WERI-Rb-1 (cell line): ENCODE results near the gene DSCAM.
"Not testable (repeated sequence)": the region's sequence is repeated elsewhere in the genome, so short reads cannot be mapped to it uniquely, and the experiment has no call there.

Source experiments
- DNase-seq: peaks from one replicate; pipeline ENCODE4 v3.0.0-alpha.2; 2020
- H3K27ac ChIP-seq: fragments of 250-450 bp; sonication (Bioruptor Pico); 2 replicates; pipeline ENCODE4 v1.5.1; 2020; ENCODE audit warnings: mild to moderate bottlenecking, moderate library complexity
- H3K27me3 ChIP-seq: fragments of 250-450 bp; sonication (Bioruptor Pico); 2 replicates; pipeline ENCODE4 v1.5.1; 2021; ENCODE audit warnings: mild to moderate bottlenecking, low read depth, moderate library complexity; ENCODE audit not compliant: insufficient read depth, severe bottlenecking
- H3K36me3 ChIP-seq: fragments of 250-450 bp; sonication (Bioruptor Pico); 2 replicates; pipeline ENCODE4 v1.5.1; 2020; ENCODE audit warnings: mild to moderate bottlenecking, moderate library complexity
- H3K4me3 ChIP-seq: 2 replicates; pipeline ENCODE4 v1.5.1; 2011; ENCODE audit warnings: low read depth, mild to moderate bottlenecking, control low read depth, low read length
- H3K9me3 ChIP-seq: fragments of 250-450 bp; sonication (Bioruptor Pico); 2 replicates; pipeline ENCODE4 v1.5.1; 2021; ENCODE audit warnings: mild to moderate bottlenecking, moderate library complexity; ENCODE audit not compliant: severe bottlenecking
- TF ChIP-seq, protein P1 (sequence below): IDR thresholded peaks from 2 replicates; pipeline ENCODE4 v1.5.1; 2011; ENCODE audit warnings: low read depth, mild to moderate bottlenecking, control low read depth, inconsistent platforms, low read length

DSCAM gene

GRCh38 chr21:40276001-40276400 is 571.0 kb downstream of the DSCAM start:
- Histone ChIP-seq H3K27me3 (no peaks in the 10 kb centered on the region), H3K27ac (no peak overlapping the region), H3K36me3 (no peaks in the 10 kb centered on the region), H3K9me3 (peaks cover 4% of the 10 kb centered on the region), H3K4me3 (no peak overlapping the region)
- TF ChIP-seq, protein P1, sequence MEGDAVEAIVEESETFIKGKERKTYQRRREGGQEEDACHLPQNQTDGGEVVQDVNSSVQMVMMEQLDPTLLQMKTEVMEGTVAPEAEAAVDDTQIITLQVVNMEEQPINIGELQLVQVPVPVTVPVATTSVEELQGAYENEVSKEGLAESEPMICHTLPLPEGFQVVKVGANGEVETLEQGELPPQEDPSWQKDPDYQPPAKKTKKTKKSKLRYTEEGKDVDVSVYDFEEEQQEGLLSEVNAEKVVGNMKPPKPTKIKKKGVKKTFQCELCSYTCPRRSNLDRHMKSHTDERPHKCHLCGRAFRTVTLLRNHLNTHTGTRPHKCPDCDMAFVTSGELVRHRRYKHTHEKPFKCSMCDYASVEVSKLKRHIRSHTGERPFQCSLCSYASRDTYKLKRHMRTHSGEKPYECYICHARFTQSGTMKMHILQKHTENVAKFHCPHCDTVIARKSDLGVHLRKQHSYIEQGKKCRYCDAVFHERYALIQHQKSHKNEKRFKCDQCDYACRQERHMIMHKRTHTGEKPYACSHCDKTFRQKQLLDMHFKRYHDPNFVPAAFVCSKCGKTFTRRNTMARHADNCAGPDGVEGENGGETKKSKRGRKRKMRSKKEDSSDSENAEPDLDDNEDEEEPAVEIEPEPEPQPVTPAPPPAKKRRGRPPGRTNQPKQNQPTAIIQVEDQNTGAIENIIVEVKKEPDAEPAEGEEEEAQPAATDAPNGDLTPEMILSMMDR, result no peak
- no peak for DNase-seq

DNA sequence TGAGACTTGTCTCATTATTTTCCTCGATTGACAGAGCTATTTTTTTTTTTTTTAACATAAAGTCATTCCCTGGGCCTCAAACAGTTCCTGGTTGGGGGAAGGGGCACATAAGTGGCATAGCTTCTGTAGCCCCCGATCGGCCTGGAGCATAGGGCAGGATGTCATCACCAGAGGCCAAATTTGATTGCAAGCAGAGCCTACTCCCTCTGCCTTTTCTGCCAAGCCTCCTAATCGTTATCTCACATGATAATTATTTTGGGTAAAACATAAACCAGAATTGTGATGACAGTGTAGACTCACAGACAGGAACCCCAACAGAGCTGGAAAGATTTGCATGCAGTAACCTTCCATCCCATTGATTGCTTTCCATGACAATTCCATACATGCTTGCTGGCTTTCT is 574.9 kb downstream of the DSCAM start:
- peaks cover 4% of the 10 kb centered on the region for H3K9me3 ChIP-seq
- H3K36me3 ChIP-seq, result no peaks in the 10 kb centered on the region
- no peak for DNase-seq
- TF ChIP-seq, protein P1, result no peak
- no peak overlapping the region for H3K4me3 ChIP-seq
- no peak overlapping the region for H3K27ac ChIP-seq
- H3K27me3 ChIP-seq, result no peaks in the 10 kb centered on the region

GRCh38 chr21:40271164-40271563 is 575.8 kb downstream of the DSCAM start:
- no peak overlapping the region for H3K4me3 ChIP-seq
- DNase-seq, result no peak
- H3K9me3 ChIP-seq, result peaks cover 4% of the 10 kb centered on the region
- no peaks in the 10 kb centered on the region for H3K36me3 ChIP-seq
- H3K27ac ChIP-seq, result no peak overlapping the region
- TF ChIP-seq, protein P1, result no peak
- H3K27me3 ChIP-seq, result no peaks in the 10 kb centered on the region

DNA sequence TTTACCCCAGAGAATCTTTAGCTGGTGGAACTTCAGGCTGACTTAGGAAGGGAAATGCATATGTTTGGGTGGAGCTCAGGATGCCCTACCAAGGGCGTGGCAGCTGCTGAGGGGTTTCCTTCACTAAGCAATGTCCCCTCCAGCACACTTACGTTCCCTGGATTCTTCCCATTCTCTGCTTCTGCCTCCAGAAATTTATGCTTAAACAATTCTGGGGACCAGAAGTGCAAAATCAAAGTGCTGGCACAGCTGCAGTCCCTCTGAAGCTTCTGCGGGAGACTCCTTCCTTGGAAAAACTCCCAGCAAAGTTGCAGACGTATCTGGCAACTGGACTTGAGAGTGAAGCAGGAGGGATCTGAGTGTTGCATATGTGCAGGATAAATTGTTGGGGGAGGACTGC is 576.9 kb downstream of the DSCAM start:
- no peak for DNase-seq
- no peak overlapping the region for H3K4me3 ChIP-seq
- H3K27ac ChIP-seq, result no peak overlapping the region
- peaks cover 4% of the 10 kb centered on the region for H3K9me3 ChIP-seq
- H3K27me3 ChIP-seq, result no peaks in the 10 kb centered on the region
- TF ChIP-seq, protein P1, result no peak
- no peaks in the 10 kb centered on the region for H3K36me3 ChIP-seq

- TF ChIP-seq, protein P1, result no peak
- peaks cover 4% of the 10 kb centered on the region for H3K9me3 ChIP-seq
Observed at GRCh38 chr21:40269239-40269638, 577.7 kb downstream of the DSCAM start.

DNA sequence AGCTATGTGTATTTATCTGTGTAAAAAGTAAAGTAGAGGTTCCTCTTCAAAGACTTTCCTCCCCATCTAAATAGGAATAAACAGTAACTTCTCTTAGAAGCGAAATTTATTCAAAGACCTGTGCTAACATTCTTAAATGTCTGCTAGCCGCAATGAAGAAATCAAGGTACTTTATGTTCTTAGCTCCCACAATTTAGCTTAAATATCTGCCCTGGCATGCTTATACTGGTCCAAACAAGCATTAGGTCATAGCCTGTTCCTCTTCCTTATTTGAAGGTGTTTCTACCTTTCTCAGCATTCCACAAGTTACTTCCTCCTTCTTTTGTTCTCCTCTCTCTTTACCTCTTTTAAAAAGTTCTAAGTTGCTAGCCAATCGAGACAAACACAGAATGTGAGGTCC is 588.5 kb downstream of the DSCAM start:
- not testable (repeated sequence) for H3K27me3 ChIP-seq, DNase-seq, H3K36me3 ChIP-seq, H3K9me3 ChIP-seq, H3K27ac ChIP-seq, H3K4me3 ChIP-seq

More at GRCh38 chr21:40269239-40269638, 577.7 kb downstream of the DSCAM start:
- H3K36me3 ChIP-seq, result no peaks in the 10 kb centered on the region
- DNase-seq, result no peak
- H3K4me3 ChIP-seq, result peak overlapping the region; percentile 15
- H3K27ac ChIP-seq, result peak overlapping the region; percentile 46
- no peaks in the 10 kb centered on the region for H3K27me3 ChIP-seq
